BE2C (cell line): ENCODE data around the gene ZMYND12.

Experiments
- DNase-seq: peaks from one replicate; pipeline ENCODE4 v3.0.0-alpha.2; 2020
- H3K27me3 ChIP-seq: fragments of 250-450 bp; sonication (Bioruptor Pico); 2 replicates; pipeline ENCODE4 v1.5.1; 2020; ENCODE audit warnings: mild to moderate bottlenecking
- H3K36me3 ChIP-seq: fragments of 250-450 bp; sonication (Bioruptor Pico); 2 replicates; pipeline ENCODE4 v1.5.1; 2020; ENCODE audit warnings: mild to moderate bottlenecking
- H3K4me1 ChIP-seq: fragments of 250-450 bp; sonication (Bioruptor Pico); 2 replicates; pipeline ENCODE4 v1.5.1; 2020
- H3K4me3 ChIP-seq: 2 replicates; pipeline ENCODE4 v1.5.1; 2011; ENCODE audit warnings: low read depth, low read length
- H3K9me3 ChIP-seq: fragments of 250-450 bp; sonication (Bioruptor Pico); 2 replicates; pipeline ENCODE4 v1.5.1; 2020
- TF ChIP-seq, protein P1 (sequence below): IDR thresholded peaks from 2 replicates; pipeline ENCODE4 v1.5.1; 2012; ENCODE audit warnings: mild to moderate bottlenecking, low read depth, low read length

ZMYND12 gene

DNA sequence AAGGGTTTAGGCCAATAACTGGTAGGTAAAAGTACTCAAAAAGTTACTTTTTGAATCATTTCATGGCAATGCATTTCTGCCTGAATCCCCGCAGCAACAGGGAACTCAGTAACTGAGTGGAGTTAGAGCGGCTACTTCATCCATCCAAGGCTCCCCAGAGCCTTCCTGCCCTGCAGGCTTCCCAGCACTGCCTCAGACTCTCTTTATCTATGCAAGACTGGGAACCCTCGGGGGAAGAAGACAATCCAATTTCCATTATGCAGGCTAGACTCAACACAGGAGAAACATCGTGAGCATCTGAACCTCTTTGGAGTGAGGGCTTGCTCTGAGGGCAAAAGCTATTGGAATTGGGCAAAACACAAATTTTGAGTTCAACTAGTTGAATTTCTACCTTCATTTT, 23.1 kb downstream of the ZMYND12 start:
- no peaks in the 10 kb centered on the region for H3K36me3 ChIP-seq
- H3K4me1 ChIP-seq: no peaks in the 10 kb centered on the region
- no peaks in the 10 kb centered on the region for H3K27me3 ChIP-seq
- no peak for DNase-seq
- no peaks in the 10 kb centered on the region for H3K9me3 ChIP-seq
- TF ChIP-seq, protein P1, sequence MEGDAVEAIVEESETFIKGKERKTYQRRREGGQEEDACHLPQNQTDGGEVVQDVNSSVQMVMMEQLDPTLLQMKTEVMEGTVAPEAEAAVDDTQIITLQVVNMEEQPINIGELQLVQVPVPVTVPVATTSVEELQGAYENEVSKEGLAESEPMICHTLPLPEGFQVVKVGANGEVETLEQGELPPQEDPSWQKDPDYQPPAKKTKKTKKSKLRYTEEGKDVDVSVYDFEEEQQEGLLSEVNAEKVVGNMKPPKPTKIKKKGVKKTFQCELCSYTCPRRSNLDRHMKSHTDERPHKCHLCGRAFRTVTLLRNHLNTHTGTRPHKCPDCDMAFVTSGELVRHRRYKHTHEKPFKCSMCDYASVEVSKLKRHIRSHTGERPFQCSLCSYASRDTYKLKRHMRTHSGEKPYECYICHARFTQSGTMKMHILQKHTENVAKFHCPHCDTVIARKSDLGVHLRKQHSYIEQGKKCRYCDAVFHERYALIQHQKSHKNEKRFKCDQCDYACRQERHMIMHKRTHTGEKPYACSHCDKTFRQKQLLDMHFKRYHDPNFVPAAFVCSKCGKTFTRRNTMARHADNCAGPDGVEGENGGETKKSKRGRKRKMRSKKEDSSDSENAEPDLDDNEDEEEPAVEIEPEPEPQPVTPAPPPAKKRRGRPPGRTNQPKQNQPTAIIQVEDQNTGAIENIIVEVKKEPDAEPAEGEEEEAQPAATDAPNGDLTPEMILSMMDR: no peak
- no peak overlapping the region for H3K4me3 ChIP-seq

DNA sequence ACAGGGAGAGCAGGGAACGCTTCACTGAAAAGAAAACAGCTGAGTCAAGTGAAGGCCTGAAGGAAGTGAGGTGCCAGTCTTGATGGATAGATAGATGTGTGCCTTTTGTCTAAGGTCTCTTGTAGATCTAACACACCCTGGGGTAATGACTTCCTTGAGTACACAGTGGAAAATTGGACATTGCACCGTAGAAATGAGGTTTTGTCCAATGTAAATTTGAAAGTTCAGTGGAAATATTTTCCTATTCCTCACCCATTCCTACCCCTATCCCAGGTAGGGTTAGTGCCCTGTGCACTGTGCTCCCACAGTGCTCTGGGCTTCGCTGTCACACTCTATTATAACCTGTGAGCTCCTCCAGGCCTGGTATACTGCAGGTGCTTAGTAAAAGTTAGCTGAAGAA, 24.3 kb downstream of the ZMYND12 start:
- no peaks in the 10 kb centered on the region for H3K4me1 ChIP-seq
- H3K9me3 ChIP-seq: no peaks in the 10 kb centered on the region
- H3K4me3 ChIP-seq: no peak overlapping the region
- TF ChIP-seq, protein P1: no peak
- no peaks in the 10 kb centered on the region for H3K27me3 ChIP-seq
- H3K36me3 ChIP-seq: no peaks in the 10 kb centered on the region
- DNase-seq: no peak

DNA sequence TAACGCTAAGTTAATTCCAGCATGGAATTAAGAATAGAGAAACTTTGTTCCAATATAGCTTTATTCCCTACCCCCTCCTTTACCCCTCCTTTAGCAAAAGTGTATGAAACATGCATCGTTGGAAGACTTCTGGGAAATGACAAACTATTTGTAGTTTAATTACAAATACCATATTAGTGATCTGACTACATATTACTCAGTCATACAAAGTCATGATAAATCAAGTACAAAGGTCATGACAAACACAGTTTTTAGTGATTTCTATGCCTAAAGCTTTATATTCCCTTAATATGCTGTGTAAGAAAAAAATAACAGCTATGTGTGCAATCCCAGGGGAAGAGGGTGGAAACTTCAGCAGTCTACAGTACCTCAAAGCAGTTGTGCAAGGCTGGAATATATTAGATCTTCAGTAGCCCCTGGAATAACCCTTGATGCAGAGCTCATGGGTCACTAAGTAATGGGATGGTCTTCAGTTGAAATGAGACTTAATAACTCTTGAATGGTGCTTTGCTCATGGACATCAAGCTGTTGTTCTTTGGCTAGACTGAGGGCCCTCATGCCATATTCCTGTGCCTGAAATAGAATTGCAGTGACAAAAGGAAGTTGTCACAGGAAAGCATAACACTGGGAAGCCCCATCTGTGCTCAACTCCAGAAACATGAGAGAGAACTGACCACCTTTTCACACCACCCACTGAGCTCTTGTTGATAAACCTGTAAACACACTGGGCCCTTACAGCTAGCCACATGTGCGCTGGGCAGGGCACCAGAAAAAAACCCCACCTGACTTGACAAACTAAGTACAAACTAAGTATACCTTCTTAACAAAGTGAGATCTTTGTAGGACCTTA, 25.3 kb downstream of the ZMYND12 start:
- no peaks in the 10 kb centered on the region for H3K9me3 ChIP-seq
- TF ChIP-seq, protein P1: no peak
- no peaks in the 10 kb centered on the region for H3K27me3 ChIP-seq
- H3K4me3 ChIP-seq: no peak overlapping the region
- H3K4me1 ChIP-seq: no peaks in the 10 kb centered on the region
- no peak for DNase-seq
- no peaks in the 10 kb centered on the region for H3K36me3 ChIP-seq

DNA sequence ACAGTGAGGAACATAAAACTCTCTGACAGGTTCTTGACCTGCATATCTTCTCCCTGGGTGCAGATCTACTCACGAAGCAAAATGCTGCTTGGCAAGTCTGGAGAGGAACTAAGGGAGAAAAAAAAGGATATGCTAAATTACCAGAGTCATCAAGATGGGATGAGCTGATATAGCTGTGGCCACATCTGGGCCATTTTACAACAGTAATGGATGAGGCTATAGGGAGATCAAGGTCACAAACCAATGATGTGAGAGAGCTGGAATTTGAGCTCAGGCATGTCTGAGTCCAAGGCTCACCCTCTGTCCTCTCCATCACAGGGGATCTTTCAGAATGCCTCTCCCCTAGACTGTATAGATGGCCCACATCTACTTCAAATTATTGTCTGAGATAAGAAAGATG, 26.2 kb downstream of the ZMYND12 start:
- Histone ChIP-seq H3K27me3 (no peaks in the 10 kb centered on the region), H3K4me1 (no peaks in the 10 kb centered on the region), H3K36me3 (no peaks in the 10 kb centered on the region), H3K9me3 (no peaks in the 10 kb centered on the region), H3K4me3 (no peak overlapping the region)
- DNase-seq: no peak
- TF ChIP-seq, protein P1: no peak

DNA sequence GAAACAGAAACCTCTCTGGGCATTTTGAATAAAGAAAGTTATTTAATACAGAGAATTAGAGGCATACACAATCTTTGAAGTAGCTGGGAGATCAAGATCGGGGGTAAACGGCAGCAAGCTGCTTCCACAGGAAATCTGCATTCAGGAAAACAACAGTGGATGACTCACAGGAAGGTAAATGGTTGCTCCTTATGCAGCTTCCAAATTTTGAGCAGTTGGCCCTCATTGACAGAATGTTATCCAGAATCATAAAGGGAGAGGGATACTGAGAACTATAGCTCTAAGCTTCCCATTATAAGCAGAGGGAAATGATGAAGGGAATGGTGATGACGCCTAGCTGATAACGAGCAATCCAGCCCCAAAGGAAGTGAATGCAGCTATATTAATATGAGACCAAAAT, 28.6 kb downstream of the ZMYND12 start:
- Histone ChIP-seq H3K4me1 (no peaks in the 10 kb centered on the region), H3K36me3 (no peaks in the 10 kb centered on the region), H3K9me3 (no peaks in the 10 kb centered on the region), H3K27me3 (no peaks in the 10 kb centered on the region), H3K4me3 (no peak overlapping the region)
- no peak for DNase-seq
- TF ChIP-seq, protein P1: no peak

DNA sequence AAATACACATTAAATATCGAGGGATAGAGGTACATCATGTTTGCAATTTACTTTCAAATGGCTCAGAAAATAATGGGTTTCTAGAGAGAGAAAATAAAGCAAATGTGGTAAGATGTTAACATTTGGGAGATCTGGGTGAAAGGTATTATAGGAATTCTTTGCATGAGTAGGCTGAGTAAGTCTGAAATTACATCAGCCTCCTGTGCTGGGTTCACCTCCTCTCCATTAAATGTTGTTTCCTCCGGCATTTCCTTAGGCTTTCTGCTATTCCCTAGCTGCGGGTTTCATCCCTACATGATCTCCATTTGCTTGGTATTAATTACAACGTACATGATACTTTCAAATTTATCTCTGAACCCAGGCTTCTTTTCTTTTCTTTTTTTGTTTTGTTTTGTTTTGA, 31.6 kb downstream of the ZMYND12 start:
- Histone ChIP-seq H3K36me3 (no peaks in the 10 kb centered on the region), H3K27me3 (no peaks in the 10 kb centered on the region), H3K4me3 (no peak overlapping the region), H3K9me3 (no peaks in the 10 kb centered on the region), H3K4me1 (no peaks in the 10 kb centered on the region; the same call in 1 of the 2 replicates)
- no peak for DNase-seq
- TF ChIP-seq, protein P1: no peak
